GM19238 (cell line): ENCODE measurements around the gene NR5A2.
"Not testable (repeated sequence)": the region's sequence is repeated elsewhere in the genome, so short reads cannot be mapped to it uniquely, and the experiment has no call there.

Experiments
- DNase-seq: peaks from one replicate; pipeline ENCODE4 v3.0.0; 2011; ENCODE audit warnings: low spot score; ENCODE audit not compliant: insufficient read length

The NR5A2 gene

GRCh38 chr1:200162258-200162657 is 134.7 kb downstream of the NR5A2 start:
- no peak for DNase-seq

GRCh38 chr1:200162877-200163276 is 135.4 kb downstream of the NR5A2 start:
- DNase-seq, result no peak

GRCh38 chr1:200163911-200164310 is 136.4 kb downstream of the NR5A2 start:
- DNase-seq, result no peak

GRCh38 chr1:200165493-200166220 is 138.1 kb downstream of the NR5A2 start:
- DNase-seq, result no peak

- no peak for DNase-seq
These were observed 138.9 kb downstream of the NR5A2 start for GRCh38 chr1:200166411-200166810.

DNA sequence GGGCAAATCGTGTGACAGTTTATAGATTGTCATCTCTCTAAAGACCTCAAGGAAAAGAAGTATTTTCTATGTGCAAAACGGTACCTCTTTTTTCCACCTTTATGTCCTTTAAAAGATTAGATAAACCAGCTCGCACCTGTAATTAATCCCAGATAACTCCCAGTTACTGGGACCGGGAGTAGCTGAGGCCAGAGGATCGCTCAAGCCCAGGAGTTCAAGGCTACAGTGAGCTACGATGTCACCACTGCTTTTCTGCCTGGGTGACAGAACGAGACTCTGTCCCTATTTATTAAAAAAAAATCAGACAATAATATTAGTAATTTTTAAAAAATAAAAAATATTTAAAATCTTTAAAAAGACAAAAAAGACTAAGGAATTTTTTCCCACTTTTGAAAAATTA is 141.4 kb downstream of the NR5A2 start:
- no peak for DNase-seq

DNA sequence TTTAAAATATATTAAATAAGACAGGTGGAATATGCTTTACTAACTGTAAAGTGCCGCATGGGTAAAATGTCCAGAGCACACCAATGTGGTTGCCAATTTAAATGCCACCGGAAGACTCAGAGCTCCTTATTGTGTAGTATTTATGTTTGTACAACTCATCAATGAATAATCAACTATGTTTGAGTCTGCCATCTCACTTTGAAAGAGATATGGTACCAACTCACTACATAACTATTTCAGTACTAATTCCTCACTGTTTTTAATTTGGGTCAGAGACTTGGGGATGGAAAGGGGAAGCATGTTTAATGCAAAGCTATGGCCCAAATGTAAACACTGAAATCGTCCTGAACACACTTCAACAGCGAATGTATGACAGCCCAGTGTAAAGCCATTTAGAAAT is 144.8 kb downstream of the NR5A2 start:
- no peak for DNase-seq

- DNase-seq, result no peak
These were observed 145.6 kb downstream of the NR5A2 start for GRCh38 chr1:200173097-200173618.

GRCh38 chr1:200174525-200175295 is 147.2 kb downstream of the NR5A2 start:
- no peak for DNase-seq

GRCh38 chr1:200176181-200176580 is 148.7 kb downstream of the NR5A2 start:
- no peak for DNase-seq

GRCh38 chr1:200176798-200177197 is 149.3 kb downstream of the NR5A2 start:
- no peak for DNase-seq

DNA sequence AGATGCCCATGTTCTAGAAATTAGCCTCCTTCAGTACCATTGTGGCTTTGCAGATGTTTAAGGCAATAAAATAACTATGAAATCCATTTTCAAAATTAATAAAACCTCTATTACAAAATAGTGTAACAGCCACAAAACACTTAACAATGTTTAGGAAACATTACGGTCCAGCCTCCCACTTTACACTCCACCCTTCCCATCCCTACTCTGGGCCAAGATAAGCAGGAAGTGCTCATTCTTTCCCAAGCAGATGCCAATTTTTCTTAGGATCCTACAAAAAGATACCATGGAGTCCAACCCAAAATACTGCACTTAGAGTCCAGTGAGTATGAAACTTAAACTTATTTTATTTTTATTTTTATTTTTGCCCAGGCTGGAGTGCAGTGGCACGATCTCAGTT is 150.8 kb downstream of the NR5A2 start:
- no peak for DNase-seq

GRCh38 chr1:200179126-200179780 is 151.7 kb downstream of the NR5A2 start:
- DNase-seq, result no peak

- no peak for DNase-seq
These were observed 152.3 kb downstream of the NR5A2 start for GRCh38 chr1:200179781-200180160.

GRCh38 chr1:200180821-200181220 is 153.3 kb downstream of the NR5A2 start:
- no peak for DNase-seq

GRCh38 chr1:200181861-200182260 is 154.4 kb downstream of the NR5A2 start:
- DNase-seq, result no peak

DNA sequence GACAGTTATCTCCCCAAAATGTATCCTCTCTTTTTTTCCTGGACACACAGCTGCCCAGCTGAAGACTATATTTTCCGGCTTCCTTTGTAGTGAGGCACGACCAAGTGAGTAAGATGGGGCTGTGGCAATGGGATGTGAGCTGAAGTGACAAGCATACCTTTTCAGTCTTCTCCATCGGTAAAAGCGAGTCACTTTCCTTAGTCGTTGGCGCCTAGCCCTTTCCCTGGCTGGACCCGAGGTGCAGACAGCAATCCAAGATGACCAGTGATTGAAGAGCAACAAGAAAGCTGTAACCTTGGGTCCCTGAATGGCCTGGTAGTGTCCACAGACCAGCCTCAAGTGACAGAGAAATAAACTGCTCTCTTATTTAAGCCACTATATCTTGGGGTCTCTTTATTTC is 155.2 kb downstream of the NR5A2 start:
- DNase-seq, result no peak

GRCh38 chr1:200183637-200184036 is 156.1 kb downstream of the NR5A2 start:
- no peak for DNase-seq

DNA sequence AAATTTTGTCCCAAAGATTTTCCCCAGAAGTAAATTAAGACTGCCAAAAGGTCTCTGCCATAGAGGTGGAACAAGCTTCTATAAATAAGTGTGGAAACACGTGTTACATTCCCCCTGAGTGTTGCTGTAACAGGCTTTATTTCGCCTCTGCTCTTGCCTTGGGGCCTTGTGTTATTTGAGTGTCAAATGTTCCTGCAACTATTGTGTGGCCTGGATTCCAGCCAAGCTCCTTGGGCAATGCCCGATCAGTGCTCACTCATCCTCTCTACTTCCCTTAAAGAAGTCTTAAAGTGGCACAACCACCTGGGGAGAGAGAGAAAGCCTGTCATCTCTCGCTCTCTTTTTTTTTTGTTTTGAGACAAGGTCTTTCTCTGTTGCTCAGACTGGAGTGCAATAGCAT is 156.7 kb downstream of the NR5A2 start:
- DNase-seq, result no peak

GRCh38 chr1:200185191-200185590 is 157.7 kb downstream of the NR5A2 start:
- DNase-seq, result not testable (repeated sequence)

GRCh38 chr1:200187332-200187731 is 159.8 kb downstream of the NR5A2 start:
- DNase-seq, result not testable (repeated sequence)

DNA sequence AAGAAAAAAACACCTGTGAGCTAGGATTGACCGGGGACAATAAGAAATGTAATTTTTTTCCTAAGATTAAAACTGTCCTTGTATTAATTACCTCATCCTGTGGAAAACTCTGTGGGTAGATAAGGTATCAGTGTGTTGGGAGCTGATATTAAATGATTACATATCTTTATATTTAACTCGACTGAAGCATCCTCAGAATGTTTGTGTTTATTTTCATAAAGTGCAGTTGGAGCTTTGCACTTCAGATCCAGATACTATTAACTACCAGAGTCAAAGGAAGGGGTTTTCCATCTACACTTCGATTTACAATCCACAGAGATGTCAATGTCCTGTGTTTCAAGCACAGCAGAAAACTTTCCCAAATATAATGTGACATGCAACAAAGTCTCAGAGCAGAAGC is 164.5 kb downstream of the NR5A2 start:
- DNase-seq, result no peak
